GM23338 (cell line): ENCODE results near the gene CCDC157.

ENCODE experiments used
- EZH2 ChIP-seq: fragments of 200-600 bp; sonication (generic); IDR thresholded peaks from one replicate; pipeline ENCODE4 v1.8.0; 2017; ENCODE audit warnings: antibody characterized with exemption, mild to moderate bottlenecking, low read depth; ENCODE audit not compliant: unreplicated experiment
- ZNF331 ChIP-seq: fragments of 250-450 bp; sonication (Bioruptor Pico); IDR thresholded peaks from 2 replicates; pipeline ENCODE4 v1.5.0; 2020; ENCODE audit warnings: low read depth, mild to moderate bottlenecking, moderate library complexity
- TF ChIP-seq, protein P1 (sequence below), 2 experiments: fragments of 200-600 bp in 1 of 2; sonication (generic) in 1 of 2; conservative IDR thresholded peaks; 2 replicates each; pipeline versions ENCODE4 v1.5.1 to v1.6.1; 2016 to 2017; ENCODE audit warnings: antibody characterized with exemption in 2 of 2, low read depth in 2 of 2, mild to moderate bottlenecking in 2 of 2, moderate library complexity in 1 of 2

GRCh38 chr22:30357236-30357570 lies 396 bp downstream of the CCDC157 start:
- TF ChIP-seq, protein P1, sequence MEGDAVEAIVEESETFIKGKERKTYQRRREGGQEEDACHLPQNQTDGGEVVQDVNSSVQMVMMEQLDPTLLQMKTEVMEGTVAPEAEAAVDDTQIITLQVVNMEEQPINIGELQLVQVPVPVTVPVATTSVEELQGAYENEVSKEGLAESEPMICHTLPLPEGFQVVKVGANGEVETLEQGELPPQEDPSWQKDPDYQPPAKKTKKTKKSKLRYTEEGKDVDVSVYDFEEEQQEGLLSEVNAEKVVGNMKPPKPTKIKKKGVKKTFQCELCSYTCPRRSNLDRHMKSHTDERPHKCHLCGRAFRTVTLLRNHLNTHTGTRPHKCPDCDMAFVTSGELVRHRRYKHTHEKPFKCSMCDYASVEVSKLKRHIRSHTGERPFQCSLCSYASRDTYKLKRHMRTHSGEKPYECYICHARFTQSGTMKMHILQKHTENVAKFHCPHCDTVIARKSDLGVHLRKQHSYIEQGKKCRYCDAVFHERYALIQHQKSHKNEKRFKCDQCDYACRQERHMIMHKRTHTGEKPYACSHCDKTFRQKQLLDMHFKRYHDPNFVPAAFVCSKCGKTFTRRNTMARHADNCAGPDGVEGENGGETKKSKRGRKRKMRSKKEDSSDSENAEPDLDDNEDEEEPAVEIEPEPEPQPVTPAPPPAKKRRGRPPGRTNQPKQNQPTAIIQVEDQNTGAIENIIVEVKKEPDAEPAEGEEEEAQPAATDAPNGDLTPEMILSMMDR (conservative IDR thresholded peaks at IDR 0.05; ENCODE audit: low read depth in 2 of 2): no peak
- TF ChIP-seq ZNF331 (CRISPR knock-in tag) (no peak), EZH2 (no peak)
